ENCODE results near the gene CDH13.

DNA sequence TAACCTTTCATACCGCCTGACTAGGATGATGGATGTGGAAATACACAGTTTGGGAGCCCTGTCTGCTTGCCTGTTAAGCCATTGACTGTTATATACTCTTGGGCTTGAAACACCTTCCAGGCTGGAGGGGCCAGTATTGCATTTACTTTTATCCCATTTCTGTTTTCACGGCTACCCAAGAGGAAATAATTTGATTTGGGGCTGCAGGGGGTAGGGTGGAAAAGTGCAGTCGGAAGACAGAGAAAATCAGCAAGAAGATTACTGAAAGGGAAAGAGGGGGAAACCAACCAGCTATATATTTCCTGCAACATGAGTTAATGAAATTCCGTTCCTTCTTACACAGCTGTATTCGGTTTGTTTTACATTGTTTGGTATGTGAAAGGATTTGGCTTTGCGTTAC lies 202.5 kb downstream of the CDH13 start:
- TF ChIP-seq, protein P1, sequence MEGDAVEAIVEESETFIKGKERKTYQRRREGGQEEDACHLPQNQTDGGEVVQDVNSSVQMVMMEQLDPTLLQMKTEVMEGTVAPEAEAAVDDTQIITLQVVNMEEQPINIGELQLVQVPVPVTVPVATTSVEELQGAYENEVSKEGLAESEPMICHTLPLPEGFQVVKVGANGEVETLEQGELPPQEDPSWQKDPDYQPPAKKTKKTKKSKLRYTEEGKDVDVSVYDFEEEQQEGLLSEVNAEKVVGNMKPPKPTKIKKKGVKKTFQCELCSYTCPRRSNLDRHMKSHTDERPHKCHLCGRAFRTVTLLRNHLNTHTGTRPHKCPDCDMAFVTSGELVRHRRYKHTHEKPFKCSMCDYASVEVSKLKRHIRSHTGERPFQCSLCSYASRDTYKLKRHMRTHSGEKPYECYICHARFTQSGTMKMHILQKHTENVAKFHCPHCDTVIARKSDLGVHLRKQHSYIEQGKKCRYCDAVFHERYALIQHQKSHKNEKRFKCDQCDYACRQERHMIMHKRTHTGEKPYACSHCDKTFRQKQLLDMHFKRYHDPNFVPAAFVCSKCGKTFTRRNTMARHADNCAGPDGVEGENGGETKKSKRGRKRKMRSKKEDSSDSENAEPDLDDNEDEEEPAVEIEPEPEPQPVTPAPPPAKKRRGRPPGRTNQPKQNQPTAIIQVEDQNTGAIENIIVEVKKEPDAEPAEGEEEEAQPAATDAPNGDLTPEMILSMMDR (IDR thresholded peaks at IDR 0.05; ENCODE audit: low read depth, low read length) = no peak
- no peak for TF ChIP-seq EZH2phosphoT487 (IDR thresholded peaks at IDR 0.05; ENCODE audit: low read depth)

Measured in OCI-LY3 (cell line).